ENCODE measurements around the gene ABCA4.

The ABCA4 gene

GRCh38 chr1:94038511-94038910 is 82.4 kb downstream of the ABCA4 start:
- H3K27me3 Mint-ChIP-seq, result peaks cover 45% of the 10 kb centered on the region
- no peaks in the 10 kb centered on the region for H3K36me3 Mint-ChIP-seq (ENCODE audit: low read depth)
- no peak overlapping the region for H3K27ac Mint-ChIP-seq
- no peaks in the 10 kb centered on the region for H3K4me1 Mint-ChIP-seq (ENCODE audit: low read depth)
- no peaks in the 10 kb centered on the region for H3K9me3 Mint-ChIP-seq
- intact Hi-C loops (cut with micrococcal nuclease), result no loop called here
- no peak overlapping the region for H3K4me3 Mint-ChIP-seq

- H3K9me3 Mint-ChIP-seq, result no peaks in the 10 kb centered on the region
- H3K4me1 Mint-ChIP-seq (ENCODE audit: low read depth), result peaks cover 5% of the 10 kb centered on the region
- H3K36me3 Mint-ChIP-seq (ENCODE audit: low read depth), result no peaks in the 10 kb centered on the region
- intact Hi-C loops (cut with micrococcal nuclease), result no loop called here
- H3K27ac Mint-ChIP-seq, result no peak overlapping the region
- H3K27me3 Mint-ChIP-seq, result peaks cover 45% of the 10 kb centered on the region
- no peak overlapping the region for H3K4me3 Mint-ChIP-seq
Observed at GRCh38 chr1:94037392-94038229, 83.3 kb downstream of the ABCA4 start.

- no peak overlapping the region for H3K27ac Mint-ChIP-seq
- H3K36me3 Mint-ChIP-seq (ENCODE audit: low read depth), result no peaks in the 10 kb centered on the region
- intact Hi-C loops (cut with micrococcal nuclease), result no loop called here
- no peaks in the 10 kb centered on the region for H3K9me3 Mint-ChIP-seq
- peaks cover 47% of the 10 kb centered on the region for H3K27me3 Mint-ChIP-seq
- peaks cover 8% of the 10 kb centered on the region for H3K4me1 Mint-ChIP-seq (ENCODE audit: low read depth)
- H3K4me3 Mint-ChIP-seq, result no peak overlapping the region
Observed at GRCh38 chr1:94036730-94037129, 84.2 kb downstream of the ABCA4 start.

- intact Hi-C loops (cut with micrococcal nuclease), result no loop called here
- no peaks in the 10 kb centered on the region for H3K9me3 Mint-ChIP-seq
- H3K4me3 Mint-ChIP-seq, result no peak overlapping the region
- peaks cover 8% of the 10 kb centered on the region for H3K4me1 Mint-ChIP-seq (ENCODE audit: low read depth)
- H3K27ac Mint-ChIP-seq, result no peak overlapping the region
- no peaks in the 10 kb centered on the region for H3K36me3 Mint-ChIP-seq (ENCODE audit: low read depth)
- H3K27me3 Mint-ChIP-seq, result peaks cover 40% of the 10 kb centered on the region
Observed at GRCh38 chr1:94033849-94034248, 87.1 kb downstream of the ABCA4 start.

- peaks cover 8% of the 10 kb centered on the region for H3K4me1 Mint-ChIP-seq (ENCODE audit: low read depth)
- no peaks in the 10 kb centered on the region for H3K36me3 Mint-ChIP-seq (ENCODE audit: low read depth)
- H3K9me3 Mint-ChIP-seq, result no peaks in the 10 kb centered on the region
- H3K27me3 Mint-ChIP-seq, result peaks cover 33% of the 10 kb centered on the region
- intact Hi-C loops (cut with micrococcal nuclease), result no loop called here
- no peak overlapping the region for H3K27ac Mint-ChIP-seq
- no peak overlapping the region for H3K4me3 Mint-ChIP-seq
Observed at GRCh38 chr1:94032637-94033036, 88.3 kb downstream of the ABCA4 start.

GRCh38 chr1:94031591-94031990 is 89.4 kb downstream of the ABCA4 start:
- peaks cover 13% of the 10 kb centered on the region for H3K4me1 Mint-ChIP-seq (ENCODE audit: low read depth)
- no peak overlapping the region for H3K4me3 Mint-ChIP-seq
- H3K36me3 Mint-ChIP-seq (ENCODE audit: low read depth), result no peaks in the 10 kb centered on the region
- H3K27me3 Mint-ChIP-seq, result peaks cover 25% of the 10 kb centered on the region
- H3K27ac Mint-ChIP-seq, result no peak overlapping the region
- intact Hi-C loops (cut with micrococcal nuclease), result no loop called here
- no peaks in the 10 kb centered on the region for H3K9me3 Mint-ChIP-seq

GRCh38 chr1:94031154-94031553 is 89.8 kb downstream of the ABCA4 start:
- H3K4me1 Mint-ChIP-seq (ENCODE audit: low read depth), result peaks cover 15% of the 10 kb centered on the region
- H3K4me3 Mint-ChIP-seq, result no peak overlapping the region
- no peak overlapping the region for H3K27ac Mint-ChIP-seq
- intact Hi-C loops (cut with micrococcal nuclease), result no loop called here
- no peaks in the 10 kb centered on the region for H3K36me3 Mint-ChIP-seq (ENCODE audit: low read depth)
- no peaks in the 10 kb centered on the region for H3K9me3 Mint-ChIP-seq
- H3K27me3 Mint-ChIP-seq, result peaks cover 23% of the 10 kb centered on the region

GRCh38 chr1:94029130-94029993 is 91.6 kb downstream of the ABCA4 start:
- peaks cover 17% of the 10 kb centered on the region for H3K4me1 Mint-ChIP-seq (ENCODE audit: low read depth)
- H3K27me3 Mint-ChIP-seq, result peaks cover 21% of the 10 kb centered on the region
- H3K27ac Mint-ChIP-seq, result no peak overlapping the region
- no peaks in the 10 kb centered on the region for H3K36me3 Mint-ChIP-seq (ENCODE audit: low read depth)
- no peak overlapping the region for H3K4me3 Mint-ChIP-seq
- H3K9me3 Mint-ChIP-seq, result no peaks in the 10 kb centered on the region
- intact Hi-C loops (cut with micrococcal nuclease), result no loop called here

GRCh38 chr1:94027721-94028515 is 93.0 kb downstream of the ABCA4 start:
- intact Hi-C loops (cut with micrococcal nuclease), result no loop called here
- Mint-ChIP-seq H3K4me3 (no peak overlapping the region), H3K27me3 (peaks cover 19% of the 10 kb centered on the region), H3K4me1 (ENCODE audit: low read depth) (peaks cover 16% of the 10 kb centered on the region), H3K27ac (no peak overlapping the region), H3K9me3 (no peaks in the 10 kb centered on the region), H3K36me3 (ENCODE audit: low read depth) (no peaks in the 10 kb centered on the region)

GRCh38 chr1:94026619-94027380 is 94.1 kb downstream of the ABCA4 start:
- peaks cover 18% of the 10 kb centered on the region for H3K27me3 Mint-ChIP-seq
- intact Hi-C loops (cut with micrococcal nuclease), result no loop called here
- no peak overlapping the region for H3K4me3 Mint-ChIP-seq
- no peaks in the 10 kb centered on the region for H3K9me3 Mint-ChIP-seq
- no peaks in the 10 kb centered on the region for H3K36me3 Mint-ChIP-seq (ENCODE audit: low read depth)
- no peak overlapping the region for H3K27ac Mint-ChIP-seq
- peaks cover 9% of the 10 kb centered on the region for H3K4me1 Mint-ChIP-seq (ENCODE audit: low read depth)

GRCh38 chr1:94025383-94026340 is 95.3 kb downstream of the ABCA4 start:
- intact Hi-C loops (cut with micrococcal nuclease), result no loop called here
- Mint-ChIP-seq H3K27me3 (peaks cover 13% of the 10 kb centered on the region), H3K9me3 (no peaks in the 10 kb centered on the region), H3K4me3 (no peak overlapping the region), H3K27ac (no peak overlapping the region), H3K4me1 (ENCODE audit: low read depth) (peaks cover 9% of the 10 kb centered on the region), H3K36me3 (ENCODE audit: low read depth) (no peaks in the 10 kb centered on the region)

- H3K36me3 Mint-ChIP-seq (ENCODE audit: low read depth), result no peaks in the 10 kb centered on the region
- peaks cover 9% of the 10 kb centered on the region for H3K27me3 Mint-ChIP-seq
- H3K4me1 Mint-ChIP-seq (ENCODE audit: low read depth), result peaks cover 9% of the 10 kb centered on the region
- H3K27ac Mint-ChIP-seq, result no peak overlapping the region
- intact Hi-C loops (cut with micrococcal nuclease), result no loop called here
- no peaks in the 10 kb centered on the region for H3K9me3 Mint-ChIP-seq
- no peak overlapping the region for H3K4me3 Mint-ChIP-seq
Observed at GRCh38 chr1:94024104-94024792, 96.7 kb downstream of the ABCA4 start.

All from dendritic cell treated with granulocyte-macrophage colony-stimulating factor and Interleukin-4, amounts not matched to agents 40 ng/mL and 50 ng/mL, for 4 days (primary cell).